DLD1 (cell line): ENCODE data around the gene RPH3AL.
"Not testable (repeated sequence)": the region's sequence is repeated elsewhere in the genome, so short reads cannot be mapped to it uniquely, and the experiment has no call there.

Experiments
- in situ Hi-C: cut with HindIII; loops from 2 replicates; pipeline ENCODE4 v1.10.0; 2017; ENCODE audit warnings: low sequenced_read_pairs

Gene RPH3AL

GRCh38 chr17:379531-380465 lies 27.2 kb upstream of the RPH3AL start:
- in situ Hi-C loops = no loop called here

- in situ Hi-C loops = no loop called here
These were observed 25.5 kb upstream of the RPH3AL start for GRCh38 chr17:378068-378467.

- in situ Hi-C loops = no loop called here
These were observed 24.6 kb upstream of the RPH3AL start for GRCh38 chr17:376936-377863.

- in situ Hi-C loops = no loop called here
These were observed 21.1 kb upstream of the RPH3AL start for GRCh38 chr17:373613-374230.

- in situ Hi-C loops = no loop called here
These were observed 19.8 kb upstream of the RPH3AL start for GRCh38 chr17:372157-373152.

- in situ Hi-C loops = no loop called here
These were observed 19.0 kb upstream of the RPH3AL start for GRCh38 chr17:371583-371982.

- in situ Hi-C loops = not testable (repeated sequence)
These were observed 15.0 kb upstream of the RPH3AL start for GRCh38 chr17:367656-368055.

- in situ Hi-C loops = not testable (repeated sequence)
These were observed 14.3 kb upstream of the RPH3AL start for GRCh38 chr17:366657-367615.

GRCh38 chr17:364766-365165 lies 12.2 kb upstream of the RPH3AL start:
- in situ Hi-C loops = no loop called here

GRCh38 chr17:364308-364707 lies 11.7 kb upstream of the RPH3AL start:
- in situ Hi-C loops = no loop called here

- in situ Hi-C loops = no loop called here
These were observed 10.1 kb upstream of the RPH3AL start for GRCh38 chr17:362721-363120.

- in situ Hi-C loops = no loop called here
These were observed 7.6 kb upstream of the RPH3AL start for GRCh38 chr17:360092-360750.

GRCh38 chr17:358491-359151 lies 6.0 kb upstream of the RPH3AL start:
- in situ Hi-C loops = no loop called here

- in situ Hi-C loops = no loop called here
These were observed 5.0 kb upstream of the RPH3AL start for GRCh38 chr17:357644-358043.

- in situ Hi-C loops = no loop called here
These were observed 4.2 kb upstream of the RPH3AL start for GRCh38 chr17:356671-357434.

GRCh38 chr17:354651-355556 lies 2.3 kb upstream of the RPH3AL start:
- in situ Hi-C loops = no loop called here
